OCI-LY3 (cell line): ENCODE measurements around the gene JOSD1.

Source experiments
- EZH2phosphoT487 ChIP-seq: fragments of 200-600 bp; shearing (Covaris generic); IDR thresholded peaks from 2 replicates; pipeline ENCODE4 v1.6.1; 2018; ENCODE audit warnings: antibody characterized with exemption, mixed run types, low read depth
- TF ChIP-seq, protein P1 (sequence below): fragments of 200-600, 300-600 bp; sonication (generic); IDR thresholded peaks from 2 replicates; pipeline ENCODE4 v1.5.1; 2014; ENCODE audit warnings: antibody characterized with exemption, low read length, low read depth

DNA sequence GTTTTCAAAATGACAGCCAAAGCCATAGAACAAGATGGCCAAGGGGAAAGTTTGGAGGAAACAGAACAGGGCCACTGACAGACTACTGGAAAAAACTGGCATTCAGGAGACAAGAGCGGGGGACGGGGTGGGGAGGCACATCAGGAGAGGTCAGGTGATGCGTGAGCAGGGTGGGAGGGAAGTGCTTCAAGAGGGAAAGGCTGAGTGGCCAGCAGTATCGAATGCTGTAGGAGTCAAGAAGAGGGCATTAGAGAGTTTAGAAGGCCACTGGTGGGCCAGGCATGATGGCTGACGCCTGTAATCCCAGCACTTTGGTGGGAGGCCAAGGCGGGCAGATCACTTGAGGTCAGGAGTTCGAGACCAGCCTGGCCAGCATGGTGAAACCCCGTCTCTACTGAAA lies 13.2 kb upstream of the JOSD1 start:
- TF ChIP-seq, protein P1, sequence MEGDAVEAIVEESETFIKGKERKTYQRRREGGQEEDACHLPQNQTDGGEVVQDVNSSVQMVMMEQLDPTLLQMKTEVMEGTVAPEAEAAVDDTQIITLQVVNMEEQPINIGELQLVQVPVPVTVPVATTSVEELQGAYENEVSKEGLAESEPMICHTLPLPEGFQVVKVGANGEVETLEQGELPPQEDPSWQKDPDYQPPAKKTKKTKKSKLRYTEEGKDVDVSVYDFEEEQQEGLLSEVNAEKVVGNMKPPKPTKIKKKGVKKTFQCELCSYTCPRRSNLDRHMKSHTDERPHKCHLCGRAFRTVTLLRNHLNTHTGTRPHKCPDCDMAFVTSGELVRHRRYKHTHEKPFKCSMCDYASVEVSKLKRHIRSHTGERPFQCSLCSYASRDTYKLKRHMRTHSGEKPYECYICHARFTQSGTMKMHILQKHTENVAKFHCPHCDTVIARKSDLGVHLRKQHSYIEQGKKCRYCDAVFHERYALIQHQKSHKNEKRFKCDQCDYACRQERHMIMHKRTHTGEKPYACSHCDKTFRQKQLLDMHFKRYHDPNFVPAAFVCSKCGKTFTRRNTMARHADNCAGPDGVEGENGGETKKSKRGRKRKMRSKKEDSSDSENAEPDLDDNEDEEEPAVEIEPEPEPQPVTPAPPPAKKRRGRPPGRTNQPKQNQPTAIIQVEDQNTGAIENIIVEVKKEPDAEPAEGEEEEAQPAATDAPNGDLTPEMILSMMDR = no peak
- no peak for TF ChIP-seq EZH2phosphoT487
